ENCODE data around the gene OTC. TPM values are rescaled to one million over a fixed set of nuclear protein-coding genes. Genes with fewer than 3 reads are reported as not detected.

OTC gene
- total RNA-seq, 2 experiments from 2014 or later, result not detected

- H4K20me1 ChIP-seq (ENCODE audit: insufficient read depth, low read length), result no peaks in the 10 kb centered on the region
- H3K4me1 ChIP-seq (ENCODE audit: insufficient read depth, low read length, poor library complexity, severe bottlenecking), result no peaks in the 10 kb centered on the region
- H3K4me2 ChIP-seq (ENCODE audit: low read length), result no peak overlapping the region
- H3K79me2 ChIP-seq (ENCODE audit: insufficient read depth, low read depth, low read length), result no peaks in the 10 kb centered on the region
- intact Hi-C loops (cut with micrococcal nuclease; ENCODE audit: unreplicated experiment), result no loop called here
- H3K4me3 ChIP-seq (ENCODE audit: low read depth, low read length, poor library complexity, severe bottlenecking), result no peak overlapping the region
- no peaks in the 10 kb centered on the region for H3K9me2 ChIP-seq (ENCODE audit: insufficient read depth, low read length)
- ChIA-PET POLR2A (no interaction called here), CTCF (ENCODE audit: unreplicated experiment) (no interaction called here)
- no peak for TF ChIP-seq CTCF (conservative IDR thresholded peaks at IDR 0.05; ENCODE audit: low read length)
- no peak for TF ChIP-seq EZH2phosphoT487 (IDR thresholded peaks at IDR 0.05; ENCODE audit: borderline replicate concordance, low read depth, low read length)
- no TSS peak for BruUV-seq (replicated peaks)
- no peak for DNase-seq (ENCODE audit: low spot score)
- H3K27ac ChIP-seq (ENCODE audit: low read depth, low read length, poor library complexity, severe bottlenecking), result no peak overlapping the region
- H3K36me3 ChIP-seq (ENCODE audit: insufficient read depth, low read length), result no peaks in the 10 kb centered on the region
- no peak overlapping the region for H2AFZ ChIP-seq (ENCODE audit: low read length)
- no peaks in the 10 kb centered on the region for H3K9me3 ChIP-seq (ENCODE audit: low read length)
These were observed 5.3 kb upstream of the OTC start for GRCh38 chrX:38347136-38347535.

- intact Hi-C loops (cut with micrococcal nuclease; ENCODE audit: unreplicated experiment), result no loop called here
- H3K79me2 ChIP-seq (ENCODE audit: insufficient read depth, low read depth, low read length), result no peaks in the 10 kb centered on the region
- no peak for TF ChIP-seq EZH2phosphoT487 (IDR thresholded peaks at IDR 0.05; ENCODE audit: borderline replicate concordance, low read depth, low read length)
- no peak for TF ChIP-seq CTCF (conservative IDR thresholded peaks at IDR 0.05; ENCODE audit: low read length)
- H3K4me1 ChIP-seq (ENCODE audit: insufficient read depth, low read length, poor library complexity, severe bottlenecking), result no peaks in the 10 kb centered on the region
- H3K27ac ChIP-seq (ENCODE audit: low read depth, low read length, poor library complexity, severe bottlenecking), result no peak overlapping the region
- no peaks in the 10 kb centered on the region for H3K9me3 ChIP-seq (ENCODE audit: low read length)
- H3K4me2 ChIP-seq (ENCODE audit: low read length), result no peak overlapping the region
- H3K36me3 ChIP-seq (ENCODE audit: insufficient read depth, low read length), result no peaks in the 10 kb centered on the region
- H2AFZ ChIP-seq (ENCODE audit: low read length), result no peak overlapping the region
- no peak overlapping the region for H3K4me3 ChIP-seq (ENCODE audit: low read depth, low read length, poor library complexity, severe bottlenecking)
- BruUV-seq (replicated peaks), result no TSS peak
- no peaks in the 10 kb centered on the region for H4K20me1 ChIP-seq (ENCODE audit: insufficient read depth, low read length)
- ChIA-PET POLR2A (no interaction called here), CTCF (ENCODE audit: unreplicated experiment) (no interaction called here)
- DNase-seq (ENCODE audit: low spot score), result no peak
- H3K9me2 ChIP-seq (ENCODE audit: insufficient read depth, low read length), result no peaks in the 10 kb centered on the region
These were observed 1.1 kb upstream of the OTC start for GRCh38 chrX:38351346-38351745.

GRCh38 chrX:38356401-38356800 lies 4.0 kb downstream of the OTC start:
- no peak overlapping the region for H3K27ac ChIP-seq (ENCODE audit: low read depth, low read length, poor library complexity, severe bottlenecking)
- no TSS peak for BruUV-seq (replicated peaks)
- H3K79me2 ChIP-seq (ENCODE audit: insufficient read depth, low read depth, low read length), result no peaks in the 10 kb centered on the region
- TF ChIP-seq EZH2phosphoT487 (IDR thresholded peaks at IDR 0.05; ENCODE audit: borderline replicate concordance, low read depth, low read length), result no peak
- TF ChIP-seq CTCF (conservative IDR thresholded peaks at IDR 0.05; ENCODE audit: low read length), result no peak
- H3K9me2 ChIP-seq (ENCODE audit: insufficient read depth, low read length), result no peaks in the 10 kb centered on the region
- no peak overlapping the region for H2AFZ ChIP-seq (ENCODE audit: low read length)
- no peaks in the 10 kb centered on the region for H3K36me3 ChIP-seq (ENCODE audit: insufficient read depth, low read length)
- H3K4me1 ChIP-seq (ENCODE audit: insufficient read depth, low read length, poor library complexity, severe bottlenecking), result no peaks in the 10 kb centered on the region
- no peak for DNase-seq (ENCODE audit: low spot score)
- intact Hi-C loops (cut with micrococcal nuclease; ENCODE audit: unreplicated experiment), result no loop called here
- no peaks in the 10 kb centered on the region for H4K20me1 ChIP-seq (ENCODE audit: insufficient read depth, low read length)
- ChIA-PET POLR2A (interaction anchor here (0.5 to 0.7 kb wide), 2 partner anchors 72 to 847 kb away, joined by 3 read pairs; no protein-coding TSS in a partner anchor), CTCF (ENCODE audit: unreplicated experiment) (no interaction called here)
- no peak overlapping the region for H3K4me3 ChIP-seq (ENCODE audit: low read depth, low read length, poor library complexity, severe bottlenecking)
- no peak overlapping the region for H3K4me2 ChIP-seq (ENCODE audit: low read length)
- H3K9me3 ChIP-seq (ENCODE audit: low read length), result no peaks in the 10 kb centered on the region

Measured in OCI-LY7 (cell line).